Caco-2 (cell line): ENCODE results near the gene ADARB1. TPM values are rescaled to one million over a fixed set of nuclear protein-coding genes. Genes with fewer than 3 reads are reported as not detected.

Experiments
- BruUV-seq: library from RNA; stranded (reverse); fragments of 400-500 nt; replicated peaks from 2 replicates; lab custom pipeline; 2021; lab: Mats Ljungman, UMichigan
- CTCF ChIA-PET: fragments of 300-600 bp; sonication (Branson Sonifier 250); formaldehyde crosslinking; loops from one replicate; lab custom pipeline; 2022; ENCODE audit warnings: antibody characterized with exemption; lab: Charles Lee
- POLR2A ChIA-PET: fragments of 300-600 bp; sonication (Branson Sonifier 250); formaldehyde crosslinking; loops from one replicate; lab custom pipeline; 2022; ENCODE audit warnings: antibody characterized with exemption; lab: Charles Lee
- DNase-seq, 2 experiments: peaks; one replicate each; pipeline versions ENCODE4 v3.0.0 to v3.0.0-alpha.2; 2020 to 2022
- H3K27me3 ChIP-seq: replicated peaks from 2 replicates; pipeline ENCODE4 v1.6.0; 2011; ENCODE audit warnings: low read length; ENCODE audit not compliant: control insufficient read depth, insufficient read depth
- H3K36me3 ChIP-seq: 2 replicates; pipeline ENCODE4 v1.5.1; 2011; ENCODE audit warnings: low read length; ENCODE audit not compliant: control insufficient read depth, insufficient read depth
- H3K4me1 ChIP-seq: fragments of 250-450 bp; sonication (Bioruptor Pico); 2 replicates; pipeline ENCODE4 v1.5.1; 2020; ENCODE audit warnings: mild to moderate bottlenecking
- H3K4me3 ChIP-seq: 2 replicates; pipeline ENCODE4 v1.5.1; 2011; ENCODE audit warnings: low read depth, mild to moderate bottlenecking, control low read depth, low read length
- H3K9me3 ChIP-seq: fragments of 250-450 bp; sonication (Bioruptor Pico); 2 replicates; pipeline ENCODE4 v1.5.1; 2020; ENCODE audit warnings: mild to moderate bottlenecking, moderate library complexity
- H3K27ac Mint-ChIP-seq: one replicate; pipeline ENCODE4 v1.8.0; 2022; ENCODE audit warnings: mixed read lengths; ENCODE audit not compliant: unreplicated experiment
- H3K27me3 Mint-ChIP-seq: one replicate; pipeline ENCODE4 v1.8.0; 2022; ENCODE audit warnings: mixed read lengths; ENCODE audit not compliant: insufficient read depth, unreplicated experiment
- H3K36me3 Mint-ChIP-seq: one replicate; pipeline ENCODE4 v1.8.0; 2022; ENCODE audit warnings: mild to moderate bottlenecking, mixed read lengths; ENCODE audit not compliant: insufficient read depth, unreplicated experiment
- H3K4me1 Mint-ChIP-seq: one replicate; pipeline ENCODE4 v1.8.0; 2022; ENCODE audit warnings: low read depth, mixed read lengths; ENCODE audit not compliant: unreplicated experiment
- H3K4me3 Mint-ChIP-seq: one replicate; pipeline ENCODE4 v1.8.0; 2022; ENCODE audit warnings: mild to moderate bottlenecking, moderate library complexity, mixed read lengths; ENCODE audit not compliant: unreplicated experiment
- H3K9me3 Mint-ChIP-seq: one replicate; pipeline ENCODE4 v1.8.0; 2022; ENCODE audit warnings: mixed read lengths; ENCODE audit not compliant: unreplicated experiment
- CTCF ChIP-seq, 2 experiments: fragments of 200-600 bp in 1 of 2; IDR thresholded peaks; 1 replicate in 1 of 2; 2 replicates in 1 of 2; pipeline versions ENCODE4 v1.5.1 to v1.8.0; 2011 to 2022; ENCODE audit warnings: antibody characterized with exemption in 1 of 2, control low read depth in 1 of 2, inconsistent platforms in 1 of 2, low read depth in 1 of 2, low read length in 1 of 2, mild to moderate bottlenecking in 1 of 2, moderate library complexity in 1 of 2; ENCODE audit not compliant: insufficient read depth in 1 of 2, severe bottlenecking in 1 of 2, unreplicated experiment in 1 of 2
- intact Hi-C: fragments of 100-400 bp; cut with micrococcal nuclease; formaldehyde crosslinking; loops from one replicate; pipeline ENCODE4 v1.10.0; 2022; ENCODE audit not compliant: unreplicated experiment
- total RNA-seq: library from RNA; stranded (reverse); gene quantifications from 2 replicates; pipeline ENCODE4 v1.2.3, GENCODE V29; 2022

Gene ADARB1
- total RNA-seq, 1 experiment from 2014 or later = 25.4 TPM

- Histone ChIP-seq H3K36me3 (no peaks in the 10 kb centered on the region; the same call in 1 of the 2 replicates), H3K4me1 (no peaks in the 10 kb centered on the region), H3K4me3 (no peak overlapping the region), H3K9me3 (no peaks in the 10 kb centered on the region), H3K27me3 (no peaks in the 10 kb centered on the region)
- ChIA-PET CTCF (no interaction called here), POLR2A (no interaction called here)
- no peaks in the 10 kb centered on the region for H3K36me3 Mint-ChIP-seq
- H3K27ac Mint-ChIP-seq = no peak overlapping the region
- H3K27me3 Mint-ChIP-seq = no peaks in the 10 kb centered on the region
- H3K4me3 Mint-ChIP-seq = no peak overlapping the region
- peaks cover 2% of the 10 kb centered on the region for H3K9me3 Mint-ChIP-seq
- no peak for TF ChIP-seq CTCF (IDR thresholded peaks at IDR 0.05; ENCODE audit: insufficient read depth in 1 of 2, low read depth in 1 of 2, low read length in 1 of 2, severe bottlenecking in 1 of 2, unreplicated experiment in 1 of 2)
- intact Hi-C loops = no loop called here
- no TSS peak for BruUV-seq
- H3K4me1 Mint-ChIP-seq = no peaks in the 10 kb centered on the region
- DNase-seq = no peak
Observed at GRCh38 chr21:45161038-45161945, 86.9 kb downstream of the ADARB1 start.

GRCh38 chr21:45162115-45162514, 87.7 kb downstream of the ADARB1 start:
- no peak for TF ChIP-seq CTCF (IDR thresholded peaks at IDR 0.05; ENCODE audit: insufficient read depth in 1 of 2, low read depth in 1 of 2, low read length in 1 of 2, severe bottlenecking in 1 of 2, unreplicated experiment in 1 of 2)
- no peaks in the 10 kb centered on the region for H3K27me3 Mint-ChIP-seq
- Histone ChIP-seq H3K4me3 (no peak overlapping the region), H3K36me3 (no peaks in the 10 kb centered on the region; the same call in 1 of the 2 replicates), H3K4me1 (no peaks in the 10 kb centered on the region), H3K27me3 (no peaks in the 10 kb centered on the region), H3K9me3 (no peaks in the 10 kb centered on the region)
- H3K36me3 Mint-ChIP-seq = no peaks in the 10 kb centered on the region
- DNase-seq = no peak
- no peaks in the 10 kb centered on the region for H3K4me1 Mint-ChIP-seq
- intact Hi-C loops = no loop called here
- POLR2A ChIA-PET = no interaction called here
- BruUV-seq = no TSS peak
- H3K9me3 Mint-ChIP-seq = no peaks in the 10 kb centered on the region
- no peak overlapping the region for H3K4me3 Mint-ChIP-seq
- no peak overlapping the region for H3K27ac Mint-ChIP-seq
- CTCF ChIA-PET = no interaction called here

GRCh38 chr21:45162809-45163208, 88.4 kb downstream of the ADARB1 start:
- Histone ChIP-seq H3K36me3 (no peaks in the 10 kb centered on the region; the same call in 1 of the 2 replicates), H3K27me3 (no peaks in the 10 kb centered on the region), H3K4me1 (no peaks in the 10 kb centered on the region), H3K9me3 (no peaks in the 10 kb centered on the region), H3K4me3 (no peak overlapping the region)
- no TSS peak for BruUV-seq
- no peak for TF ChIP-seq CTCF (IDR thresholded peaks at IDR 0.05; ENCODE audit: insufficient read depth in 1 of 2, low read depth in 1 of 2, low read length in 1 of 2, severe bottlenecking in 1 of 2, unreplicated experiment in 1 of 2)
- Mint-ChIP-seq H3K27ac (no peak overlapping the region), H3K27me3 (no peaks in the 10 kb centered on the region), H3K36me3 (no peaks in the 10 kb centered on the region), H3K4me3 (no peak overlapping the region), H3K4me1 (no peaks in the 10 kb centered on the region), H3K9me3 (no peaks in the 10 kb centered on the region)
- POLR2A ChIA-PET = no interaction called here
- intact Hi-C loops = no loop called here
- CTCF ChIA-PET = no interaction called here
- no peak for DNase-seq
